HTERT RPE-1 (cell line): ENCODE measurements around the gene LECT2.

ENCODE experiments used
- in situ Hi-C: fragments of 300-500 bp; cut with MboI; formaldehyde crosslinking; loops from 4 replicates; pipeline ENCODE4 v1.14.3; 2020; ENCODE audit warnings: low sequenced_read_pairs

Gene LECT2

DNA sequence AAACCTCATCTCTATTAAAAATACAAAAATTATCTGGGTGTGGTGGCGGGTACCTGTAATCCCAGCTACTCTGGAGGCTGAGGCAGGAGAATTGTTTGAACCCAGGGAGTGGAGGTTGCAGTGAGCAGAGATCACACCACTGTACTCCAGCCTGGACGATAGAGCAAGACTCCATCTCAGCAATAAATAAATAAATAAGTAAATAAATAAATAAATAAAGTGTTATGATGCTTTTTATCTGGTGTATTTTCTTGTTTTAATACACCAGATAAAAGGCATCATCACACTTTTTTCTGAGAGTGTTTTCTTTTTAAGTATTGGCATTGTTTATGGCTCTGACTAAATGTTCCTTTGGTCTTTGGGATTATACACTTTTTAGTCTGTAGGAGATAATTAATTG lies 24.2 kb upstream of the LECT2 start:
- in situ Hi-C loops, result no loop called here

DNA sequence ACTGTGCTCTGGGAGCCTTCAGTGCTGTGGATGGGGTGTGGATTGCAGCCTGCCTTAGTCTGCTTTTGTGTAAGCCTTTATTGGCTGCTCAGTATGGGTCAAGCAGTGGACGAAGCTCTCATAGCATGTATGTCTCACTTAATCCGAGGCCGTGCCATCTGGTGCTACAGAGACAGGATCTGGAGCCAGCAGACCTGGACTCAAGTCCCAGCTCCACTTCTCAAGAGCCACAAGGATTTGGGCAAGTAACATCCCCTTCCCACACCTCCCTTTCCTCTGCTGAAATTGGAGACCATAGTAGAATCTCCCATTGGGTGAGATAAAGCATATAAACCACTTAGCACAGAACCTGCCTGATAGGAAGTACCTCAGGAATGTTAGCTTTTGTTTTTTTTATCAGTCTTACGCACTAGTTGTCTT lies 23.4 kb upstream of the LECT2 start:
- in situ Hi-C loops, result no loop called here

GRCh38 chr5:135977375-135977928 lies 22.7 kb upstream of the LECT2 start:
- in situ Hi-C loops, result no loop called here

DNA sequence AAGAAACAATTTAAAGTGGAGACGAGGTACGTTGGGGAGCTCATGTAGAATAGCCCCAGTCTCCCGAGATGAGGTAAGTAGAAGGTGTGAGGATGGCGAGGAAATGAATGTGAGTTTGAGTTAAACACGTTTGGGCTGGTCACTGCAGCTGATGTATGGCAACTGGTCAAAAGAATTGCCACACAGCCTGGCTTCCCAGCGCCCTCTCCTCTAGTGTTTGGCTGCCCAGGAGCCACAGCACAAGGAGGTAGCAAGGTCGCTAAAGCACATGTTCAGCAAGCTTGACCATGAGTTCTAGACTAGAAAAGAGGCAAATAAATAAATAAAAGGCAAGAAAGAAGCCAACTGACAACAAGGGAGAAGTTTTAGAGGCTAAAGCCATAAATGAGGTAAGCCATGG lies 21.4 kb upstream of the LECT2 start:
- in situ Hi-C loops, result no loop called here

DNA sequence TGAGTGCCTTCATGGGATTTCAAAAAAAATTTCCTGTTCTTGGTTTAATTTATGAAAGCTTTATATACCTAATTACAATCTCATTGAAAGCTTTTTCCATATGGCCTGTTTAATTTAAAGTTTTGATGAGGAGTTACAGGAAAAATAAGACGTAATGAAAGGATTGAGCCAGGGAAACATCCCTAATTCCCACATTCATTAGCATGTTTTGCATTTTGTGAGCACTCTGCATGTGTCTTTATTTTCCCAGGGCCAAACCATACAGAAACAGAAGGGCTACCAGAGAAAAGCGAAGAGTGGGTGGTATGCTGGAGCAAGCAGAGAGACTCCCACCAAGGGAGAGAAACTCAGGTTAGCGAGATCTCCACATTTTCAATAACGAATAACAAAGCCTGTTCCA lies 20.3 kb upstream of the LECT2 start:
- in situ Hi-C loops, result no loop called here

DNA sequence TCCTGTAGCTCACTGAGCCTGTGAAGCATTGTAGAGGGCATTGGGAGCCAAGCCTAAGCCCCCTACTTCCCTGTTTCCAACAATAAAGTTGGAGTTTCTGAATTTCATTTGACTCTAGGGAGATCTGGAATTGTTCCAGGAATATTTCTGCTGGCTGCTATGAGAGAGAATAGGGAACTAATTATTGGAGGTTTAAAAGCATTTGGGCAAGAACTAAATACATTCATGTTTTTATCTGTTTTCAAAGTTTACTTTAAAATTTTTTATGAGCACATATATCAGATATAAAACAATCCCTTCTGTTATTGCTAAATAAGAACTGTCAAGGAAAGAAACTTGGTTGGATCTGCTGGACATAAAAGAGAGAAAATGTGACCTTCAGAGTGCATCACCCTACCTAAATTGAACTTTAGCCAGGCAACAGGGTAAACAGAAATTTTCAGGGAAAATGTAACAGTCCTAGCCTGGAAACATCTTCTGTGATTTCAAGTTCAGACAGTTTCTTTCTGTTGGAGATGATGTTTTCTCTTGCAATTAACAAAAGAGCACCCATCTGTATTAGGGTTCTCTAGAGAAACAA lies 19.3 kb upstream of the LECT2 start:
- in situ Hi-C loops, result no loop called here

DNA sequence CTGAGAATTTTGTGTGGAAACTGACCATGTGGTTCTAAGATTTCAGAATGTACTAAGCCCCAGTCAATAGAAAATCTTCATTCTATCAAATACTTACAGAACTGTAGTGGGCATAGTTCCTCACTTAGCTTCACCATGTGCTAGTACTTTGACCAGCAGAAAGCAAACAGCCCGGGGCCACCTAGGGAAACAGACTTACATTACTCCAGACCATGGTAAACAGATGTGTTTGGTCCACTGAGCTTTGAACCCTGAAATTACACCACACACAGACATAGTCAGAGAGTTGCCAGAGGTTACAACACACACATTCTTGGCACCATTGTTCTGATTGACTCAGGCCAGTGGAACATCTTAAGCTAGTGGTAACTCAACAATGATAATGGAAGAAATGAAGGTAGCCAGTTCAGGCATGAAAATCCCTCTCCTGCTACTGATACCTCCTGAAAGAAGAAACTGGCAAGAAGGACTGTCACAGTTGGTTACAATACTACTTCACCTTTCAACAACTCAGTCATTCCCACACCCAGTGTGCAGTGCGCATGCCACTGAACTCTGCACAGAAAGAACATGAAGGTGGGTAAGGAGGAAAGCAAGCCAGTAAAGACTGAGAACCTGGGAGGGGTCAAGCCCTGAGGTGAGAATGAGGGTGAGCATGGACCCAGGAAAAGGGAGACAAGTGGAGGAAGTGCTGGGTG lies 18.7 kb upstream of the LECT2 start:
- in situ Hi-C loops, result no loop called here

- in situ Hi-C loops, result no loop called here
Measured at GRCh38 chr5:135971701-135972100, 16.9 kb upstream of the LECT2 start.

- in situ Hi-C loops, result no loop called here
Measured at GRCh38 chr5:135966790-135967189, 12.0 kb upstream of the LECT2 start.

GRCh38 chr5:135966165-135966564 lies 11.4 kb upstream of the LECT2 start:
- in situ Hi-C loops, result no loop called here

DNA sequence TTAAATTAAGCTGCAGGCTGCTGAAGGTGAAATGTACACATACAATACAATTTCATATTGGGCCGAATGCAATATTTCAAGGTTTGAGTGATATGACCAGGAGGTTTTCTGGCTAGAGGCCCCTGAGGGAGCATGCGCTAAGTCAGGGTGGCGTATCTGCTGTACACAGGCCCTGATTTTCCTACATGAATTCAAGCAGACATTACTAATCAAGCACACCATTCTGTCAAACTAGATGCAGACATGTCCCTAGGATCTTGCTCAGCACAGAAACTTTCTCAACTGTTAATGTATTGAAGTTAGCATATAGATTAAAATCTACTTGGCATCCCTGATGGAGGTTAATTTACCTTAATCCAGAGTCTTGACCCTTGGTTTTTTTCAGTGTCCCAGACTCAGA lies 10.7 kb upstream of the LECT2 start:
- in situ Hi-C loops, result no loop called here

GRCh38 chr5:135964670-135965320 lies 10.0 kb upstream of the LECT2 start:
- in situ Hi-C loops, result no loop called here

GRCh38 chr5:135955525-135955924 lies 742 bp upstream of the LECT2 start:
- in situ Hi-C loops, result no loop called here

DNA sequence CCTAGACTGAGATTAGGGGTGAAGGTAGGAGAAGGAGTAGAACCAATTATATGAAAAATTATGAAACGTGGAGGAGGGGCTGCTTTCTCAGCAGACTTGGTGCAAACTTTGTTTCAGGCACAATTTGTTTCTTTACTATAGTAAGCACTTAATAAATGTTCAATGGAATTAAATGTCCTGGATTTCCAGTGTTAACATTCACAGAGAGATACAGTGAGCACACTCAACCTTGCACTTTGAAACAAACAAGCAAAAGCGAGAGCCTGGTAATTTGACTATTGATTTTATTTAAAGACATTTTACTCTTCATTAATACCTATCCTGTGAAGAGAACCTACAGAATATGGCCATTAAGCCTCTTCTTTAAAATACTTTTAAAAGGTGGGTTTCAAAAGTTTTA lies 933 bp downstream of the LECT2 start:
- in situ Hi-C loops, result no loop called here

DNA sequence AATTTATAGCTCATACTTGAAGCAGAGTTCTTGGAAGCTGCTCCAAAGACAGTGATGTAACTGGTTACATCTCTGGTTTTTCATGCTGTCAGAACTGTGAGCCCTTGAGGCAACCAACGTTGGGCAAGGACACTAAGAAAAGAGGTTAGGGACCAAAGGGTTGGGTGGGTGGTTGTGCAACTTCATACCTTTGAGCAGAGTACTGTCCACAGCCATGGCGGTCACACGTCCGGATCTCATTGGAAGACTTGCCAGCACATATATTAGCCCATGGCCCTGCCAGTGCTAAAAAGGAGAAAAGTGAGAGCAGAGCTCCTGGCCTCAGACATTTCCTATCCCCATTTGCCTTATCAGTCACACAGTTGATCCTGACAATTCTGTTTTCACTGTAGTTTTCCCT lies 2.1 kb downstream of the LECT2 start:
- in situ Hi-C loops, result no loop called here

DNA sequence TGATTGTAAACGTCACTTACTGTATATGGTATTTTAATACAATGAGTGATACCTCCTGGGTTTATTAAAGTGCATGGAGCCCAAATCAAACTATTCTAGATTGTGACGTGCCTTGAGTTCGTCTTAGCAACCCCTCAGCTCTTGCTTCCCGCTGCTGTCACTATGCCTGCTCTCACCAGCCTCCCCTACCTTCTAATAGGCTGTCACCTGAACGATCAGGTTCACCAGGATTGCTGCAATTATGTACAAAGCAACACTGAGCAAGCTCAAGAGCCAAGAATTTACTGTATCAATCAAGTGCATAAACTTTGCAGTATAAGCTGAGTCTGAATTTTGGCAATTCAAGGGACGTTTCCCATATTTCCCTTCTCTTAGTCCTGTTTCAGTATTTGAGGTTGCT lies 3.0 kb downstream of the LECT2 start:
- in situ Hi-C loops, result no loop called here

DNA sequence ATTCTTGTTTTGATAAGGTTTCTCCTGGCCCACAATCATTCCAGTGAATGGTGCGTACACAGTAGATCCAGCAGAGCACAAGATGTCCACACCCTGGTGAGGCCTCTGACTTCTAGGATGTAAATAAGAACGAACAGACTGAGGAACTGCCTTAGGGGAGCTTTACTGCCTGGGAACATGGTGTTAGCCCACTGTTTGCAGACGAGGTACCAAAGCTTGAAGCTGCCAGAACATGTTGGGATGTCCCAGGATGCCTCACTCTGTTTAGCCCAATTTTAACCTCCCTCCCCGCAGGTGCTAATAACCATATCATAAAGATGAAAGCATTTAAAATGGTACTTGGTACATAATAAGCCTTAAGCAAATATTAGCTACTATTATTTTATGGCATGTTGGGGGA lies 3.5 kb downstream of the LECT2 start:
- in situ Hi-C loops, result no loop called here

DNA sequence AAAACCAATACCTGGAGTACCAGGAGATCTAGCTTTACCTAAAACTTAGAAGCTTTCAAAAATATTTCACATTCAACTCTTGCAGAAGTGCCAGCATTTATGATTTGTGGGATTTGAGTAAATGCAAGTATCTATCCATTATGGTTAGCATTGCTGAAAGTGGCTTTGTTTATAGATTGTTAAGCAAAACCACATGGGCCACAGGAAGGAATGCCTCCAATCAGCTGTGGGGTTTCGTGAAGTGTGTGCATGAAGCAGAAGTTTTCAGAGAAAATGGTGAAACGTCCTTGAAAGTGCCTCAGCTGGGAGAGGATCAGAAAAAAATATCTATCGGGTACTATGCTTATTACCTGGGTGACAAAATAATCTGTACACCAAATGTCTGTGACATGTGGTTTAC lies 4.2 kb downstream of the LECT2 start:
- in situ Hi-C loops, result no loop called here

GRCh38 chr5:135944967-135945560 lies 9.7 kb downstream of the LECT2 start:
- in situ Hi-C loops, result no loop called here

- in situ Hi-C loops, result no loop called here
Measured at GRCh38 chr5:135944564-135944963, 10.2 kb downstream of the LECT2 start.

DNA sequence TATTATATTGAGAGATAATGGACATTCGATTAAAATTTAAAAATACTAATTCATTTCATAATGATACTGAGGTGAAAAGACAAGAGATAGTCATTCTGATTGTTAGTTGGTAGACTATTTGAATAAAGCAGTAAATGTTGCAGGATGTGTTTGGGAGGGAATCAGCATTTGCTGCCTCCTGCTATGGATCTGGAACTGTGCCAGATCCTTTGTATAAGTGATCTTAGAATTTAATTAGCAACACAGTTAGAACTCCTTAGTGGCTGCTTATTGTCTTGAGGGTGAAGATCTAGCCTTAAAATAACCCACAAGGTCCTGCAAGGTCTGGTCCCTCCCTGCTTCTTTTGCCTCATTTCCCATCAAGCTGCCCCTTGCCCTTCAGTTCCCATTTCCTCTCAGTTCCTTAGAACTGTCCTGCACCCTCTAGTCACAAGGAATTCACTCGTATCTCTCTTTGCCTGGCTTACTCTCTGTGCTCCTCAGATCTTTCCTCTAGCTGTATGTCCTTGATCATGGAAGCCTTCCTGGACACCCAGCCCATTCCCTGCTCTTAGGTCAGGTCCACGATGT lies 12.5 kb downstream of the LECT2 start:
- in situ Hi-C loops, result no loop called here
